DND-41 (cell line): Measurements from ENCODE around the gene POC1B.

Experiments
- ATAC-seq: fragments of 200-7000 bp; cut with Tn5 transposase; 3 replicates; pipeline ENCODE4 v1.9.1; 2021; ENCODE audit warnings: low read depth; ENCODE audit not compliant: insufficient read depth
- DNase-seq: peaks from one replicate; pipeline ENCODE4 v3.0.0-alpha.2; 2020
- H2AFZ ChIP-seq: 2 replicates; pipeline ENCODE4 v1.6.0; 2012; ENCODE audit warnings: low read depth, low read length
- H3K27ac ChIP-seq: 2 replicates; pipeline ENCODE4 v1.5.1; 2012; ENCODE audit warnings: low read length, inconsistent platforms
- H3K27me3 ChIP-seq: fragments of 200-600 bp; sonication (generic); 2 replicates; pipeline ENCODE4 v1.6.0; 2012; ENCODE audit warnings: low read length, mild to moderate bottlenecking, inconsistent platforms; ENCODE audit not compliant: insufficient read depth, poor library complexity
- H3K36me3 ChIP-seq: 2 replicates; pipeline ENCODE4 v1.5.1; 2012; ENCODE audit warnings: low read length, inconsistent platforms; ENCODE audit not compliant: insufficient read depth
- H3K4me1 ChIP-seq: 2 replicates; pipeline ENCODE4 v1.5.1; 2012; ENCODE audit warnings: mild to moderate bottlenecking, low read length; ENCODE audit not compliant: insufficient read depth
- H3K4me2 ChIP-seq: 2 replicates; pipeline ENCODE4 v1.6.0; 2012; ENCODE audit warnings: mild to moderate bottlenecking, moderate library complexity, low read length, inconsistent platforms; ENCODE audit not compliant: insufficient read depth
- H3K4me3 ChIP-seq, 2 experiments: fragments of 200-600 bp in 1 of 2; shearing (Covaris generic) in 1 of 2; 2 replicates each; pipeline ENCODE4 v1.5.1; 2012 to 2016; ENCODE audit warnings: inconsistent platforms in 2 of 2, low read length in 2 of 2, mild to moderate bottlenecking in 2 of 2, low read depth in 1 of 2, moderate library complexity in 1 of 2
- H3K79me2 ChIP-seq: 2 replicates; pipeline ENCODE4 v1.6.0; 2012; ENCODE audit warnings: low read length, inconsistent platforms; ENCODE audit not compliant: insufficient read depth
- H3K9ac ChIP-seq: 2 replicates; pipeline ENCODE4 v1.6.0; 2012; ENCODE audit warnings: low read depth, mild to moderate bottlenecking, inconsistent platforms, low read length, moderate library complexity
- H3K9me3 ChIP-seq: 2 replicates; pipeline ENCODE4 v1.5.1; 2012; ENCODE audit warnings: low read length, moderate library complexity, mild to moderate bottlenecking, inconsistent platforms; ENCODE audit not compliant: insufficient read depth, severe bottlenecking
- H4K20me1 ChIP-seq: 2 replicates; pipeline ENCODE4 v1.6.0; 2012; ENCODE audit warnings: low read length; ENCODE audit not compliant: insufficient read depth
- CTCF ChIP-seq: IDR thresholded peaks from 2 replicates; pipeline ENCODE4 v1.5.1; 2012; ENCODE audit warnings: borderline replicate concordance, low read length, moderate library complexity, mild to moderate bottlenecking; ENCODE audit not compliant: poor library complexity, severe bottlenecking; ENCODE audit errors: extremely low read depth
- EZH2 ChIP-seq: IDR thresholded peaks from 3 replicates; pipeline ENCODE4 v1.6.1; 2012; ENCODE audit warnings: borderline replicate concordance, low read depth, mild to moderate bottlenecking, moderate library complexity, low read length, inconsistent platforms; ENCODE audit not compliant: severe bottlenecking

Gene POC1B

GRCh38 chr12:89392391-89392790 lies 133.5 kb downstream of the POC1B start:
- no peak for DNase-seq
- Histone ChIP-seq H3K9me3 (no peaks in the 10 kb centered on the region), H3K36me3 (no peaks in the 10 kb centered on the region), H3K4me1 (no peaks in the 10 kb centered on the region), H3K27ac (no peak overlapping the region), H3K4me3 (no peak overlapping the region), H2AFZ (no peak overlapping the region), H3K79me2 (no peaks in the 10 kb centered on the region), H3K9ac (no peak overlapping the region), H3K4me2 (no peak overlapping the region), H3K27me3 (no peaks in the 10 kb centered on the region), H4K20me1 (no peaks in the 10 kb centered on the region)
- TF ChIP-seq EZH2 (no peak), CTCF (no peak)
- ATAC-seq: no peak

- TF ChIP-seq CTCF: no peak
- no peak for TF ChIP-seq EZH2
- Histone ChIP-seq H2AFZ (no peak overlapping the region), H3K27me3 (no peaks in the 10 kb centered on the region), H3K79me2 (no peaks in the 10 kb centered on the region), H3K9me3 (no peaks in the 10 kb centered on the region), H3K4me2 (no peak overlapping the region), H4K20me1 (no peaks in the 10 kb centered on the region), H3K36me3 (no peaks in the 10 kb centered on the region), H3K27ac (no peak overlapping the region), H3K4me3 (no peak overlapping the region), H3K9ac (no peak overlapping the region), H3K4me1 (no peaks in the 10 kb centered on the region)
- ATAC-seq (no peak), DNase-seq (no peak)
Observed at GRCh38 chr12:89391726-89392336, 134.0 kb downstream of the POC1B start.

GRCh38 chr12:89390802-89391673 lies 134.8 kb downstream of the POC1B start:
- Histone ChIP-seq H3K9me3 (no peaks in the 10 kb centered on the region), H4K20me1 (no peaks in the 10 kb centered on the region), H3K4me3 (no peak overlapping the region), H3K79me2 (no peaks in the 10 kb centered on the region), H3K27me3 (no peaks in the 10 kb centered on the region), H2AFZ (no peak overlapping the region), H3K27ac (no peak overlapping the region), H3K9ac (no peak overlapping the region), H3K4me1 (no peaks in the 10 kb centered on the region), H3K36me3 (no peaks in the 10 kb centered on the region), H3K4me2 (no peak overlapping the region)
- no peak for TF ChIP-seq CTCF
- no peak for TF ChIP-seq EZH2
- ATAC-seq (no peak), DNase-seq (no peak)
